Endothelial cell of umbilical vein (primary cell): ENCODE data around the gene ENPP4. TPM values are rescaled to one million over a fixed set of nuclear protein-coding genes. Genes with fewer than 3 reads are reported as not detected.

Experiments
- BruUV-seq: library from RNA; stranded (reverse); fragments of 400-500 nt; replicated peaks from 2 replicates; lab custom pipeline; 2021; lab: Mats Ljungman, UMichigan
- CTCF ChIA-PET: fragments of 300-600, 350-600 bp; sonication (Branson Sonifier 250); formaldehyde crosslinking; loops from one replicate; lab custom pipeline; 2021; ENCODE audit warnings: antibody characterized with exemption, inconsistent platforms; lab: Charles Lee
- POLR2A ChIA-PET: fragments of 300-600, 350-600 bp; sonication (Branson Sonifier 250); formaldehyde crosslinking; loops from one replicate; lab custom pipeline; 2021; ENCODE audit warnings: antibody characterized with exemption, inconsistent platforms; lab: Charles Lee
- DNase-seq: peaks from one replicate; pipeline ENCODE4 v3.0.0-alpha.2; 2011; ENCODE audit warnings: low read depth, low spot score
- FAIRE-seq: peaks from 2 replicates; lab custom pipeline; 2011; peaks lifted over from hg19 to GRCh38; lab: Jason Lieb, UNC
- H2AFZ ChIP-seq: 2 replicates; pipeline ENCODE4 v1.6.0; 2012; ENCODE audit warnings: low read depth, low read length, control low read depth, inconsistent platforms
- H3K27ac ChIP-seq: 2 replicates; pipeline ENCODE4 v1.5.1; 2011; ENCODE audit warnings: low read depth, mild to moderate bottlenecking, control low read depth, low read length, moderate library complexity; ENCODE audit not compliant: insufficient read depth
- H3K27me3 ChIP-seq, 2 experiments: 2 replicates each; pipeline versions ENCODE4 v1.6.0 to v1.6.1; 2011; ENCODE audit warnings: low read length in 2 of 2, mixed read lengths in 1 of 2; ENCODE audit not compliant: control insufficient read depth in 2 of 2, insufficient read depth in 2 of 2
- H3K36me3 ChIP-seq, 2 experiments: 2 replicates in 1 of 2; 3 replicates in 1 of 2; pipeline ENCODE4 v1.5.1; 2011; ENCODE audit warnings: low read length in 2 of 2, mild to moderate bottlenecking in 1 of 2, moderate library complexity in 1 of 2; ENCODE audit not compliant: control insufficient read depth in 2 of 2, insufficient read depth in 2 of 2; ENCODE audit errors: extremely low read depth in 1 of 2
- H3K4me1 ChIP-seq: 3 replicates; pipeline ENCODE4 v1.5.1; 2011; ENCODE audit warnings: mild to moderate bottlenecking, low read length; ENCODE audit not compliant: control insufficient read depth, insufficient read depth; ENCODE audit errors: extremely low read depth
- H3K4me2 ChIP-seq: 2 replicates; pipeline ENCODE4 v1.6.1; 2011; ENCODE audit warnings: low read length, control low read depth, mixed read lengths; ENCODE audit not compliant: insufficient read depth
- H3K4me3 ChIP-seq, 3 experiments: fragments of 200-600 bp in 1 of 3; sonication (generic), shearing (Covaris generic) in 1 of 3; replicated peaks in 1 of 3; 2 replicates each; pipeline ENCODE4 v1.5.1; 2011 to 2016; ENCODE audit warnings: control low read depth in 3 of 3, low read length in 3 of 3, mild to moderate bottlenecking in 2 of 3, inconsistent platforms in 1 of 3, low read depth in 1 of 3, moderate library complexity in 1 of 3; ENCODE audit not compliant: insufficient read depth in 1 of 3
- H3K79me2 ChIP-seq: 2 replicates; pipeline ENCODE4 v1.6.0; 2012; ENCODE audit warnings: low read length, inconsistent platforms; ENCODE audit not compliant: control insufficient read depth, insufficient read depth
- H3K9ac ChIP-seq: replicated peaks from 2 replicates; pipeline ENCODE3; 2011; ENCODE audit warnings: low read length, control low read depth; ENCODE audit not compliant: insufficient read depth; ENCODE audit errors: extremely low read depth
- H3K9me1 ChIP-seq: replicated peaks from 3 replicates; pipeline ENCODE4 v1.6.0; 2011; ENCODE audit warnings: mild to moderate bottlenecking, low read length; ENCODE audit not compliant: control insufficient read depth, insufficient read depth; ENCODE audit errors: extremely low read depth
- H3K9me3 ChIP-seq: replicated peaks from 2 replicates; pipeline ENCODE4 v1.5.1; 2012; ENCODE audit warnings: low read length, inconsistent platforms; ENCODE audit not compliant: control insufficient read depth, insufficient read depth
- H4K20me1 ChIP-seq: replicated peaks from 2 replicates; pipeline ENCODE3; 2011; ENCODE audit warnings: mild to moderate bottlenecking, low read length; ENCODE audit not compliant: control insufficient read depth, insufficient read depth; ENCODE audit errors: extremely low read depth
- CTCF ChIP-seq, 2 donors: IDR thresholded peaks; 1 replicate in 1 of 2; 2 replicates in 1 of 2; pipeline ENCODE4 v1.5.1; 2011; ENCODE audit warnings: low read length in 2 of 2, mild to moderate bottlenecking in 2 of 2, moderate library complexity in 2 of 2, control low read depth in 1 of 2, inconsistent platforms in 1 of 2, low read depth in 1 of 2; ENCODE audit not compliant: insufficient read depth in 1 of 2; ENCODE audit errors: extremely low read depth in 1 of 2
- EZH2 ChIP-seq: IDR thresholded peaks from 2 replicates; pipeline ENCODE4 v1.6.1; 2012; ENCODE audit warnings: borderline replicate concordance, low read depth, mild to moderate bottlenecking, moderate library complexity, low read length, inconsistent platforms; ENCODE audit not compliant: severe bottlenecking
- FOS ChIP-seq: IDR thresholded peaks from 2 replicates; pipeline ENCODE4 v1.6.1; 2011; ENCODE audit warnings: mild to moderate bottlenecking, low read length, moderate library complexity, borderline replicate concordance; ENCODE audit not compliant: insufficient read depth
- GATA2 ChIP-seq: IDR thresholded peaks from 2 replicates; pipeline ENCODE4 v1.7.0; 2011; ENCODE audit warnings: low read depth, mild to moderate bottlenecking, moderate library complexity, mixed read lengths, low read length; ENCODE audit not compliant: insufficient read length, insufficient read depth
- JUN ChIP-seq: IDR thresholded peaks from 2 replicates; pipeline ENCODE4 v1.6.1; 2011; ENCODE audit warnings: borderline replicate concordance, low read depth; ENCODE audit not compliant: insufficient read length, insufficient read depth
- MYC ChIP-seq: IDR thresholded peaks from one replicate; pipeline ENCODE4 v1.6.1; 2011; ENCODE audit warnings: mild to moderate bottlenecking, low read depth, low read length
- POLR2A ChIP-seq: IDR thresholded peaks from 2 replicates; pipeline ENCODE4 v1.6.1; 2012; ENCODE audit warnings: low read depth, mild to moderate bottlenecking, control low read depth, low read length
- POLR2AphosphoS5 ChIP-seq: IDR thresholded peaks from 2 replicates; pipeline ENCODE4 v1.6.1; 2012; ENCODE audit warnings: low read depth, mild to moderate bottlenecking, control low read depth, low read length, moderate library complexity; ENCODE audit not compliant: insufficient read depth
- dilution Hi-C: fragments of 300-500 bp; cut with MboI; formaldehyde crosslinking; loops from one replicate; pipeline ENCODE4 v1.15.0; 2019; ENCODE audit warnings: low sequenced_read_pairs; ENCODE audit not compliant: extremely low pct_ligation_motif_present
- intact Hi-C: fragments of 100-400 bp; cut with micrococcal nuclease; formaldehyde crosslinking; loops from one replicate; pipeline ENCODE4 v1.10.0; 2022
- polyA plus RNA-seq, 4 experiments: library from polyadenylated mRNA; depleted of rRNA in 3 of 4; stranded (reverse) in 3 of 4; unstranded in 1 of 4; fragments of >200 nt; gene quantifications; 2 replicates each; pipeline versions ENCODE4 v1.2.1 to v1.2.3, GENCODE V29; 2011 to 2012; ENCODE audit warnings: missing spikeins in 1 of 4
- total RNA-seq: library from RNA; stranded (reverse); gene quantifications from 2 replicates; pipeline ENCODE4 v1.2.3, GENCODE V29; 2021
- TF ChIP-seq, protein P1 (sequence below): IDR thresholded peaks from 2 replicates; pipeline ENCODE4 v1.6.1; 2011; ENCODE audit not compliant: insufficient read depth, insufficient read length

Gene ENPP4
- total and polyA plus RNA-seq, 2 donors (not counting 3 experiments of a cell fraction or from before 2014, with no cell fraction given), result 1.5 to 3.9 TPM

DNA sequence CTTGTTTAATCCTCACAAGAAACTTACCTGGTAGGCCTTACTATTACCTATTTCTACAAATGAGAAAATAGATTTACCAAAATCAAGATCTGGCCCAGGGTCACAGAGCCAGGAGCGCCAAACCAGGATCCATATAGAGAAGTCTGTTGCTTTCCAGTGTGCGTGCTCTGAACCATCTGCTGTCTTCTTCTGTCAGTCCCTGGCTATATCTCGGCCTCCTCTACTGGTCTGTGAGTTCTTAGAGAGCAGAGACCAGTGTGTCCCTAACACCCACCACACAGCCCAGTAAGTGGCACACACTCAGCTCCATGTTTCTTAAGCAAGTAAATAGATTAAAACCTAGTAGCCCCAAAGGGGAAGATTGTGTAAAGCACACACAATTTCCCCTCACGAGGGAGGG lies 59.9 kb downstream of the ENPP4 start:
- Histone ChIP-seq H3K4me3 (no peak overlapping the region), H3K9me1 (no peaks in the 10 kb centered on the region), H3K36me3 (no peaks in the 10 kb centered on the region), H3K27ac (no peak overlapping the region), H3K79me2 (no peaks in the 10 kb centered on the region), H3K4me2 (no peak overlapping the region), H2AFZ (no peak overlapping the region), H3K9ac (no peak overlapping the region), H4K20me1 (no peaks in the 10 kb centered on the region), H3K4me1 (no peaks in the 10 kb centered on the region), H3K27me3 (peaks cover 0 to 2% of the 10 kb centered on the region in 2 experiments), H3K9me3 (no peaks in the 10 kb centered on the region)
- dilution Hi-C loops, result no loop called here
- no peak for DNase-seq
- BruUV-seq, result no TSS peak
- TF ChIP-seq, protein P1, sequence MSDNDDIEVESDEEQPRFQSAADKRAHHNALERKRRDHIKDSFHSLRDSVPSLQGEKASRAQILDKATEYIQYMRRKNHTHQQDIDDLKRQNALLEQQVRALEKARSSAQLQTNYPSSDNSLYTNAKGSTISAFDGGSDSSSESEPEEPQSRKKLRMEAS, result no peak
- no peak for TF ChIP-seq POLR2A
- no peak for TF ChIP-seq EZH2
- TF ChIP-seq JUN, result no peak
- TF ChIP-seq GATA2, result no peak
- TF ChIP-seq FOS, result no peak
- TF ChIP-seq MYC, result no peak
- TF ChIP-seq CTCF (IDR thresholded peaks at IDR 0.05; ENCODE audit: extremely low read depth in 1 of 2, insufficient read depth in 1 of 2, low read depth in 1 of 2, low read length in 2 of 2), result no peak
- TF ChIP-seq POLR2AphosphoS5, result no peak
- no peak for FAIRE-seq
- ChIA-PET CTCF (interaction anchor here (2.0 kb wide), 1 partner anchor 99 kb away, joined by 4 read pairs; no protein-coding TSS in a partner anchor), POLR2A (no interaction called here)
- intact Hi-C loops, result loop anchor here (10.0 kb wide), 1 partner anchor 145 kb away; no protein-coding TSS in a partner anchor
